NCI-H1694 (cell line): ENCODE measurements around the gene HEG1.
"Not testable (repeated sequence)": the region's sequence is repeated elsewhere in the genome, so short reads cannot be mapped to it uniquely, and the experiment has no call there.

Source experiments
- DNase-seq: peaks from one replicate; lab custom pipeline; 2025; lab: John Stamatoyannopoulos, UW

HEG1 gene

GRCh38 chr3:124984754-124985153 is 71.0 kb downstream of the HEG1 start:
- DNase-seq: no peak

- DNase-seq: no peak
Measured at GRCh38 chr3:124982855-124983254, 72.9 kb downstream of the HEG1 start.

GRCh38 chr3:124981472-124981871 is 74.3 kb downstream of the HEG1 start:
- DNase-seq: no peak

- no peak for DNase-seq
Measured at GRCh38 chr3:124978627-124979026, 77.2 kb downstream of the HEG1 start.

DNA sequence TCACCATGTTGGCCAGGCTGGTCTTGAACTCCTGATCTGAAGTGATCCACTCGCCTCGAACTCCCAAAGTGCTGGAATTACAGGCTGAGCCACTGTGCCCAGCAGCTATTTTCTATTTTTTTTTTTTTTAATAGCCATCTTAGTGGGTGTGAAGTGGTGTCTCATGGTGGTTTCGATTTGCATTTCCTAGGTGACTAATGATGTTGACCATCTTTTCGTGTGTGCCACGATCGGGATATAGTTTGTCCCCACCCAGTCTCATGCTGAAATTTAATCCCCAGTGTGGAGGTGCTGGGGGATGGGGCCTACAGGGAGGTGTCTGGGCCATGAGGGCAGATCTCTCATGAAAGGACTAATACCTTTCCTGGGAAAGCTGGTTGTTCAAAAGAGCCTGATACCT is 79.4 kb downstream of the HEG1 start:
- DNase-seq: no peak

DNA sequence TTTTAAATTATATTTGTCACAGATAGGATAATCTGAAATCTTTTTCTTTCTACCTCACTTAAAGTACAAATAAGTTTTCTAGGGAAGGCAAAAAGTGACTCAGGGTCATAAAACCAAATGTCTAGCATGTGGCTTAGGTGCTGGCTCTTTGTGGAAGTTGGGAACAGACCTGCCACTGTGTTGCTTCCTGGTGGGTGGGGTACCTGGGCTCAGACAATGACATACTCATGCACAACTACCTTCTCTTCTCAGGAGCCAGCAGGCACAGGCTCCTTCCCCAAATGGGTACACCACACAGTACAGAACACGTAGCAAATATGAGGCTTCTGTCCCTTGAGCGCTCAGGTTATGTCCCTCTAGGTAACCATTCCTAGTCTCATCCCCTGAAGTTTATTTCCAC is 81.1 kb downstream of the HEG1 start:
- DNase-seq: no peak

DNA sequence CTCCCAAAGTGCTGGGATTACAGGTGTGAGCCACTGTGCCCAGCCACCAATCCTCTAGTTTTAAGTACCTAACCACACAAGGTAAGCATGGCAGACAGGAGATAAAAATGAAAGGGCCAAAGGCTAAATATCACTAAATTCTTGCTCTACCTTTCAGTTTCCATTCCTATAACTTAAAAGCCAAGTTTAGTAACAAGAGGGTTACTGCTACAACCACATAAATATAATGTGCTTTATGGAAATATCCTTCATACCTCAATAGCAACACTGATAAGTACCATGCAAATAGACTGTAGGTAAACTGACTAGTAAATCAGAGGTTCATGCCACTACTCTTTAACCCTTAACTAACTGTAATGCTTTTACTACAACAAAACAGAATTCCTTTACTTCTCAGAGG is 82.5 kb downstream of the HEG1 start:
- no peak for DNase-seq

- no peak for DNase-seq
Measured at GRCh38 chr3:124972457-124972856, 83.3 kb downstream of the HEG1 start.

DNA sequence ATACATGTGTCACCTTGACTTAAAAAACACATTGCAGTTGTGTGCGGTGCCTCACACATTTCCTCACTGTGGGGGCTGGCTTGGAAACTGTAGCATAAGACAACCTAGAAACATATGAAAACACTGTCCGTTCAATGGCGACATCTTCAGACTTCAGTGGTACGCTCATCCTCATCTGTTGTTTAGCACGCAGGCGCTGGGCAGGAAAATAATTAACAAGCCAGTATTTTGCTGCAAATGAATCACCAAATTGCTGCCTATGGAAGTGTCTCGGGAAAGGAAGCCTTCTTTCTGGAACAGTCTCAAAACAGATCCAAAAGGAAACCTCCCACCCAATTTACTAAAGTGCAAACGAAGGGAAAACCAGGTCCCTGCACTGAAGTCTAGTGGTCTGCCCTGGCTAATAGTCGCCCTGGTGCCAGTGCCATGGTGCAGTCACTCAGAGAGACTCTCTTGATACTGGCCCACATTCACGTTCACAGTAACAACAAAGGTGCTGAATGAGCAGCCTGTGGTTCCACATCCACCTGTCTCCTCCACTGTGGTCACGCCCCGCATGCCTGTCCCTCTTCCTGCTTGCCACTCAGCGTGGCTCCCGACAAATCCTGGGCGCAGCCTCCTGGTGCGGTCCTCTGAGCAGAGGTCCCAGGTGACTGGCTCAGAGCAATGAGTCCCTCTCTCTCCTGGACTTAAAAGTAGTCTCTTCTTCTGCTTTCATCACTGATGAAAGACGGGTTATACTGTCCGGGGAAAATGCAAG is 85.7 kb downstream of the HEG1 start:
- no peak for DNase-seq

DNA sequence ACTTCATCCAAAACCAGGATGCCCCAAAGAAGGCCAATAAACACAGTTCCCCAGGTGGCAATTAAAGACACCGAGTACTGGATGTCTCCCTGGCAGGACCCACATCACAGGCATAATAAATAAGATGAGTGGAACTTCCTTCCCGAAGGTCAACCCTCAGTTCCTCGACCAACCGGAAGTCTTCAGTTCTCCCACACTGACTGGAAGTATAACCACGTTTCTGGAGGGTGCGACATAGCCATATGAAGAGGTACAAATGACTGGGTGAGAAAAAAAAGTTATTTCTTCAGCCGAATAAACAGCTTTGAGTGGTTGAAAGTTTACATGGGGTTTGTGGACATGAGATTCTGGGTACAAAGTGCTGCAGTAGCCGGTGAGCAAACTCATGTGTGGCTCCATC is 86.6 kb downstream of the HEG1 start:
- DNase-seq: no peak

- DNase-seq: no peak
Measured at GRCh38 chr3:124967964-124968363, 87.8 kb downstream of the HEG1 start.

DNA sequence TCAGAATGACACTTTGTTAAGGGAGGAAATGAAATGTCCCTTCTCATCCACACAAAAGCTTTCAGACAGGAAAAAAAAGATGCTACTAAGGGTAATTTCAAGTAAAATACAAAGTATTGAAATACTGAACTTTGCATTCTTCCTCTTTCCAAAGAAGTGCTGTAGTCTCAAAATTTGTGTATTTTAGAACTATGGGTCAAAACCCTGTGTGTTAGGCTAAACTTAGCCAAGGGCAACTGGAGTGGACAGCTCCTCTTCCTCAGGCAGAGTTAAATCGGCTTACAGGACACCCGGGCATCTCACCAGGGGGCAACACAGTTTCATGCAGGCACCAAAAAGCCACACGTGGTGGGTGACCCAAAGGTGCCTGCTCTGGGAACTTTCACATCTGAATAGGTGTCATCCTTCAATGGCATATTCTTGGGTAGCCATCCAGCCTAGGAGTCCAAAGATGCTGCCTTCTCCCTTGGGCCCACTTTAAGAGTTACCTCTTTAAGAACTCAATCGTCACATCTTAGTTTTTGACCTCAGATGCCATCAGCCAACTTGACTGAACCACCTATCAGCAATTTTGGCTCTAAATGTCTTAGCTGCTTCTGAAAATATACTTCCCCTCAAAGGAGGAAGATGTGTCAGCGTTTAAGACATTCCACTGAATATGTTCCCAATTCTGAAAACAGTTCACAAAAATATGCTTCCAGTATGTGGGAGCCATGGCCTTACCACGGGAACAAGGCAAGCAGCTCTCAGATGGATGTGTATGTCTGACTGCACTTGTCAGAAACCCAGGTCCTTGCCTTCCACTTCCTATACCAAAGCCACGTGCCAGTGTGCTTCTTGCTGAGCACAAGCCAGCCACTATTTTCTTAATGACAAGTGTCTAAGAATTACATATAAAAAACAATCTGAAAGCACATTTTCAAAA is 89.0 kb downstream of the HEG1 start:
- no peak for DNase-seq

DNA sequence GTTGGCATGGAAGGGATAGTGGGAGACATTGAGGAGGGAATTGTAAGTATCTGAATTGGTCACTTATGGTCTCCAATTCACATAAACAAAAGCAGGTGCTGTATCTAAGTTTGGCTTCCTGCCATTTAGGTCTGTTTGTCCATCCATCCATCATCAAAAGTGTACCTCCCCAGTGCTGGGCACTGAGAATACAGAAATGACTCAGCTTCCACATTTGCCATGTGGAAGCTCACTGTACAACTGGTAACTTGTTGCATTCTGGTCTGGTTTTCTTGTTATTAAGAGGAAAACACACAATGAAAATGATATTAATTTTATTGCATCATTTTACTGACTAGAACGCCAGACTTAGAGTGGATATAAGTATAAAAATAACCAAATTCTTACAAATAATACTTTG is 90.4 kb downstream of the HEG1 start:
- DNase-seq: no peak

GRCh38 chr3:124964387-124964786 is 91.4 kb downstream of the HEG1 start:
- DNase-seq: no peak

- no peak for DNase-seq
Measured at GRCh38 chr3:124963755-124964154, 92.0 kb downstream of the HEG1 start.

DNA sequence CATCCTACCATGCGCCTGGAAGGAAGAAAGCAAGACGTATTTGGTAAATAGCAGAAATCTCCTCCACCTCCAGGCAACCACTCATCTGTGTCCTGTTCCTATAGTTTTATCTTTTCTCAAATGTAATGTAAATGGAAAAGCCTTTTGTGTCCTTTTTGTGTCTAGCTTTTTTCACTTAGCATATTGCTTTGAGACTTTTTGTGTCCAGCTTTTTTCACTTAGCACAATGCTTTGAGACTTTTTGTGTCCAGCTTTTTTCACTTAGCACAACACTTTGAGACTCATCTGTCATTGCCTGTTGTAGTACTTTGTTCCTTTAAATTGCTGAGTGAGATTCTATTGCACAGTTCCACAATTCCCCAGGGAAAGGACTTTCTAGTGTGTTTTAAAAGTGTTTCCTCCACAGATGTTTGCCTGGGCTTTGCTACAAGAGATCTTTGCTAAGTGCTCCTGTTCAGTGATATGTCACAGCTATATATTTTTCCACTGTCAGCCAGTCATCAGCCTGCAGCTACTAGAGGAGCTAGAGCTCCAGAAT is 93.3 kb downstream of the HEG1 start:
- no peak for DNase-seq

GRCh38 chr3:124960698-124961097 is 95.1 kb downstream of the HEG1 start:
- no peak for DNase-seq

DNA sequence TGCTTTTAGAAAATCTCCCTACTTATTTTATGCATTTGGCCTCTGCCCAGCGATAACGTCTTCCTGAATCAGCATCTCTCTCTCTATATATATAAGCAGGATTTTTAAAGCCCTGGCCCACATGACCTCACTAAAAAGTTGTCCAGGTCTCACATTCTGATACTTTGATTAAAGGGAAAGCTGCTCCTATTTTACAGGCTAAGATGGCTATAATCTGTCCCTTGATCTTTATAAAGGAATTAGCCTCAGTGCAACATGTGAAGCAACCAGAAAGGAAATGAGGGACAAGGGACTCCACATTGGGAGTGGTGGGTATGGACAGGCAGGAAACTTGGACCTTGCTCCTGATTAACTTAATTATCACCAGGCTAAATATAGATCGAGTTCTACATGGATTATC is 95.7 kb downstream of the HEG1 start:
- no peak for DNase-seq

DNA sequence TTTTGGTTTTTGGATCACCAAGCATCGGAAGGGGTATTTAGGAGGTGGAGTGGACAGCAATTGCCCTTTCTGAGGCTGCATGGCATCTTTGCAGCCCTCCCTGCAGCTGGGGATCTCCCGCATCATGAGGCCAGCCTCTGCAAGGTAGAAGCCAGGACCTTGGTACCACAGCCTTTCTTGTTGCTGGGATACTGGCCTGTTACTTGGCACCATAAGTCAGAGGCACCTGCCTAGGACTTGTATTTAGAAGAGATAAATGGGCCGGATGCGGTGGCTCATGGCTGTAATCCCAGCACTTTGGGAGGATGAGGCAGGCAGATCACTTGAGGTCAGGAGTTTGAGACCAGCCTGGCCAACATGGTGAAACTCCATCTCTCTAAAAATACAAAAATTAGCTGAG is 97.8 kb downstream of the HEG1 start:
- not testable (repeated sequence) for DNase-seq

- no peak for DNase-seq
Measured at GRCh38 chr3:124952282-124952855, 103.4 kb downstream of the HEG1 start.

DNA sequence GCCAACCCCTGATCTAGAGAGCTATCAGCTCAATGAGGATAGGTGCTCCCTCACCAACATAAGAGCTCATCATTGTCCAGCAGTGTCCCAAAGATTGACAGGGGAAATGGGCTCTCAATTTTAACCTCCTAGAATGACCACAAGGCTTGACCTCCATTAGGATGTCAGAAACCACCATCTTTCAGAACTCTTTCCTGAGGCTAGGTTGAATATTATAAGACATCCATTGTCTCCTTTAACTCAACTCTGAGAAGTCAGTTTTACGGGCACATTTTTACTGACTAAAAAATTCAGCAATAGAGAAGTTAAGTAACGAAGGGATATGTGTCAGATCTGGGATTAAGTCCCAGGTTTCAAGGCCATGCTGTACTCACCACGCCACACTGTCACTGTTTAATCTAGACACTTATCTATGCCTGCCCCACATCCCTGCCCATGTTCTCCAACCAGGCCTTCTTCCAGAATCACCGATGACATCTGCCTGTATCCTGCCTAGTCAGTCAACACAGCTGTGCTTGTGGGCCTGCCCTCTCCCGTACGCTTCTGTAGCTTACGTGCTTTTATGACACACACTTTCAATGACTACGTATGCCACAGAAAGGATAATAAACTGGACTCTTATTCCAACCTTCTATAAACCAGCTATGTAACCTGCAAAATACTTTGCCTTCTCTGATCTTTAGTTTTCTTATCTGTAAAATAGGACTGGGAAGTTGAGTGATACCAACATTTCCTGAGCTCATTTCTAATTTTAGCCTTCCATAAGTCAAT is 104.1 kb downstream of the HEG1 start:
- no peak for DNase-seq

DNA sequence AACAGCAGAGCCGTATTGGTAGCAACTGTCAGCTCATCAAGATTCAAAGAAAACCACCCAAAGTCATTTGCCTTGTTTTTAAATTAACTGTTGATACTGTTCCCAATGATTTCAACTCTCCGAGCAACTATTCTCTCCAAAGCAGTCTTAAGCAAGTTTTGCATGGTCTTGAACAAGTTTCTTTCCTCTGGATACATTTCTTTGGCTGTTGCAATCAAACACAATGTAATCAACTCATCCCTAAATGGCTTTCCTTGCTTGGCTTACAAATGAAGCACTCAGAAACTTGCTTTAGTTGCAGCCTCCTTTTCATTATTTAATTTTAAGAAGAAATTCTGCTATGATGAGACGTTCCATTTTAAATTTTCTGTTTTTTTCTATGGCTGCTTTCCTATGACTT is 105.8 kb downstream of the HEG1 start:
- no peak for DNase-seq
